Stimulated activated CD4-positive, alpha-beta T cell treated with anti-CD3 and anti-CD28 coated beads, Interleukin-12 subunit alpha, Interleukin-12 subunit beta, amount 100 ng/mL, for 4 hours (primary cell): ENCODE measurements around the gene GOLIM4.
"Not testable (repeated sequence)": the region's sequence is repeated elsewhere in the genome, so short reads cannot be mapped to it uniquely, and the experiment has no call there.

Experiments
- DNase-seq: peaks from one replicate; pipeline ENCODE4 v3.0.0-alpha.2; 2020

The GOLIM4 gene

GRCh38 chr3:168071591-168072322 is 24.0 kb downstream of the GOLIM4 start:
- no peak for DNase-seq

DNA sequence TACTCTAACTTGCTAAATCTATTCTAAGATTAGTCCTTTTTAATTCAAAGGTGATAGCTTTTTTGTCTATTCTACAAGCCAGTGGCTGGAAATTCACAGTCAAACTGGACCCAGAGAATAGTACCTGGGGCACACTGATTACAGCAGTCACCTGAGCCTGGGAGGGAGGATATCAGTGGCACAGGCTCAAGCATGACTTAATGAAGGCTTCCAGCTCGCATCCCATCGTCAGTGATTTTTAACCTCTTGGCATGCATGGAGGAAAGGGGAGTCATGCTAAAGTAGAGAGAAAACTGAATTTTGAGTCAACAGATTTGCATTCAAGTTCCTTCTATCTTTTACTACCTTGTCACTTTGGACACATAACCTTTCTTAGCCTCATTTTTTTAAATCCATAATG is 24.8 kb downstream of the GOLIM4 start:
- DNase-seq: no peak

DNA sequence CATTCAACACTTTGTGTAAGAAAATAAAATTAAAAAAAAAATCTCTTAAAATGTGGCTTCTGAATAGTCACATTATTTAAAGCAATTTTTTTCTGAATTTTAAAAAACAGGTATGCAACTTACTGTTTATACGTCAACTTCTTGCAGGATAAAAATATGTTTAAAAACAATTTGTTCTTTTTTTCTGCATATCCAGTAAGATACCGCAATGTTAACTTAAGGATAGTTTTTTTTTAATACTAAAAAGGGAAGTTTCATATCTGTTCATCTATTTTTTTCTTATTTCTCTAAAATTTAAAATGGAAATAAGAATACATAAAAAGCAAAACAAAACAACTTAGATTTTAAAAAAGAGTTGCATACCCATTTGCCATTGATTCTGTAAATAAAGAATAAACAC is 27.4 kb downstream of the GOLIM4 start:
- no peak for DNase-seq

DNA sequence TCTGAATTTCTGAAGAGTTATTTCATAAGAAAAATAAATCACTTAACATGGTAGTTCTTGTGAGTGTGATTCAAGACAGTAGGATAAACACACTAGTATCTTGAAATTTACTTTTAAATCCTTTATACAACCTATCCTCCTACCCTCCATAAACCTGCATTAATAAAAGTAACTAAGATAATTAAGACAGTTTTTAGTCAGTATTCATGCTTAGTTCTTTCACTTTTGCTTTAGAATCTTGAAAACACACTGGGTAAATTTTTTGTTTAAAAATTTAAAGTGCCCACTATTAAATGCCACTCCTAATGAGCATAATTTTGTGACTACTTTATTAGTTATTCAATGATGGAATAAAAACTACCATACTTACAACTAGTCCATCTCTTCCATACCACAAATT is 28.8 kb downstream of the GOLIM4 start:
- DNase-seq: no peak

DNA sequence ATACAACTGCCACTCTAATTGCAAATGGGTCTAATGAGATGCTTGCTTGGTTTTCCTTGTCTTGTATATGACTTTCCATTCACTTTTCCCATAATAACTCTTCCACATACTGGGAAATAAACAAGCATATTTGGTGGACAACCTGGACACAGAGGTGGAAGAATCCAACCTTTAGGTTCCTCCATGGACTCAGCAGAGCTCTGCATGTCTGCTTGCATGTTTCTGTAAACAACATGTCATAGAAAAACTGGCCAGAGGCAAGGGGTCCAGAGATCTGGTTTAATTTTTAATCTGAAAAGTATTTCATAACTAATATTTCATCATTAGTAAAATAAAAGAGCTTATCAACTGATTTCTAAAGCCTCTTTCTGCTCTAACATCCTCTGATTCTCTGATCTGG is 30.2 kb downstream of the GOLIM4 start:
- DNase-seq: no peak

DNA sequence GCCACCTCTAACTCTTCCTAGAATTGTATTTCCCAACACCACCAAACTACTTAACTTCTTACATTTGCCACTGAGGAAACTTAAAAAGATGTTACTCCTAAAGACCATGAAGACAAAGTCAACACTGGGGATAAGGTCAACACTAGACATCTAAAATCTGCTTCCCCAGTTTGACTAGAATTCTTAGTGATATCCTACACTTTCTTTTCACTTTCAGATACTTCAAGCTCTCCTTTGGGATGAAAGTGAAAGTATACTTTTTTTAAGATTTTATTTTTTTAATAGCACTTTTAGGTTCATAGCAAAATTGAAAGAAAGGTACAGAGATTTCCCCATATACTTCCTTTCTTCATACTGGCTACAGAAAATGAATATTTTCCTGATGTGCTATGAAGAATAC is 32.6 kb downstream of the GOLIM4 start:
- DNase-seq: no peak

- no peak for DNase-seq
Observed at GRCh38 chr3:168062679-168063078, 33.0 kb downstream of the GOLIM4 start.

- no peak for DNase-seq
Observed at GRCh38 chr3:168061332-168061996, 34.3 kb downstream of the GOLIM4 start.

GRCh38 chr3:168060317-168060716 is 35.4 kb downstream of the GOLIM4 start:
- DNase-seq: no peak

GRCh38 chr3:168058481-168058880 is 37.2 kb downstream of the GOLIM4 start:
- DNase-seq: no peak

DNA sequence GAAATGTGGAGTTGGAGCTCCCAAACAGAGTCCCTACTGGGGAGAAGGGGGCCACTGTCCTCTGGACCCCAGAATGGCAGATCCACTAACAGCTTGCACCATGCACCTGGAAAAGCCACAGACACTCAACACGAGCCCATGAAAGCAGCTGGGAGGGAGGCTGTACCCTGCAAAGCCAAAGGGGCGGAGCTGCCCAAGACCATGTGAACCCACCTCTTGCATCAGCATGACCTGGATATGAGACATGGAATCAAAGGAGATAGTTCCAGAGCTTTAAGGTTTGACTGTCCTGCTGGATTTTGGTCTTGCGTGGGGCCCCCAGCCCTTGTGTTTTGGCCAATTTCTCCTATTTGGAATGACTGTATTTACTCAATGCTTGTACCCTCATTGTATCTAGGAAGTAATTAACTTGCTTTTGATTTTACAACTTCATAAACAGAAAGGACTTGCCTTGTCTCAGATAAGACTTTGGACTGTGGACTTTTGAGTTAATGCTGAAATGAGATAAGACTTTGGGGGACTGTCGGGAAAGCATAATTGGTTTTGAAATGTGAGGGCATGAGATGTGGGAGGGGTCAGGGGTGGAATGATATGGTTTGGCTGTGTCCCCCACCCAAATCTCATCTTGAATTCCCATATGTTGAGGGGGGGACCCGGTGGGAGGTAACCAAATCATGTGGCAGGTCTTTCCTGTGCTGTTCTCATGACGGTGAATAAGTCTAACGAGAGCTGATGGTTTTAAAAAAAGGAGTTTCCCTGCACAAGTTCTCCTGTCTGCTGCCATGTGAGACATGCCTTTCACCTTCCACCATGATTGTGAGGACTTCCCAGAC is 39.1 kb downstream of the GOLIM4 start:
- not testable (repeated sequence) for DNase-seq

- DNase-seq: no peak
Observed at GRCh38 chr3:168054447-168054846, 41.3 kb downstream of the GOLIM4 start.

GRCh38 chr3:168053115-168053514 is 42.6 kb downstream of the GOLIM4 start:
- no peak for DNase-seq

- no peak for DNase-seq
Observed at GRCh38 chr3:168052515-168052914, 43.2 kb downstream of the GOLIM4 start.

DNA sequence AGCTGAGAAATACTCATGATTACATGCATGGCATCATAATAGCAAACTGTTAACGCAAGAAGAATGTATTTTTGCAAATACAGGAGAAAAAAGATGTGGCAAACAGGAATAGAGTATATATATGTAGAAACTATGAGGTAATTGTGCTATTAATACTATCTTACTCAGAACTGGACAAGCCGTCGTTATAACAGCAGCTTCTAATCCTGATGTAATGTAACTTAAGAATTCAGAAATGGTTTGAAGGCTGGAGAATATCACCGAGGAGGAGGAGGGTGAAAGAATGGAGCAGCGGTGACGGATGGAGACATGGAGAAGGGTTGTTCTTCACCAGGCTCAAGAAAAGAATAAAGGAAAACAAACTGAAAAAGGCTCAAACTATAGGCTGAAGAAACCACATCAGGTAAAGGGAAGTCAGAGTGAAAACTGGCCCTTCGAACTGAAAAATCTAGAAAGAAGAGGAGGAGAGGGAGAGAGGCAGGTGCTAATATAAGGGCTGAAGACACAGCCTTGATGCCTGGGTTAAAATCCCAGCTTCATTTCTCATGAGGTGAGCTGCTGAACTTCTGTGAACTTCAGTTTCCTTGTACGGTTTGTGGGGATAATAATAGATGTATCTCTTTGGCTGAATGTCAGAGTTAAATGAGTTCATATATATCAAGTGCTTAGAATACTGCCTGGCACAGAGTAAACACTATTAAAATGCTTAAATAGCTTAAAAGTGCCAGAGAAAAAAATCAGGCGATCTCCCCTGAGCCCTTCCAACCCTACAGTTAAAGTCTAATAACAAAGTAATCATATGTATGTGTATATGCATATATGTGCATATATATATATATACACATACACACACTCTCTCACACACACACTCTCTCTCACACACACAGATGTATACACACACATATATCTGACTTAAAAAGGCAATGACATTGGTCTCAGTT is 43.9 kb downstream of the GOLIM4 start:
- no peak for DNase-seq

DNA sequence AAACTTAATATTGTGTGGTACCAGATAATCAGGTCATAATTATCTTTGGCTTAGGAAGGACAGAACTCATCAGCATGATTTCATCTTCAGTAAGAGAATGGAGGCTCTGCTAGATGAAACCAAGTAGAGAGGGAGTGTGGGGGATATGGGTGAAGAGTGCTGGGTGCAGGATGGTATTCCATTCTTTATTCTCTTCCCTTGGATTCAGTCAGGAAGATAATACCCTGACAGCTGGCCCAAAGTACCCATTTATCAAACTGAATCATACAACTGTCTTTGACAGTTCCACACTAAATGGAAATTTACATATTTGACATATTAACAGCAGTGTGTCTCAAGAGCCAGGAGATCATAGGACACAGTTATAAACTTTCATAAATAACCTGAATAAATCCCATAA is 44.7 kb downstream of the GOLIM4 start:
- DNase-seq: no peak

GRCh38 chr3:168049367-168049974 is 46.3 kb downstream of the GOLIM4 start:
- DNase-seq: no peak

- DNase-seq: no peak
Observed at GRCh38 chr3:168048414-168049330, 47.1 kb downstream of the GOLIM4 start.

- DNase-seq: no peak
Observed at GRCh38 chr3:168047936-168048335, 47.8 kb downstream of the GOLIM4 start.

GRCh38 chr3:168047190-168047795 is 48.4 kb downstream of the GOLIM4 start:
- DNase-seq: no peak

GRCh38 chr3:168044049-168044448 is 51.7 kb downstream of the GOLIM4 start:
- DNase-seq: no peak
